T follicular helper cell (primary cell): Measurements from ENCODE around the gene SAMD1.

Source experiments
- DNase-seq: peaks from one replicate; pipeline ENCODE4 v3.0.0-alpha.2; 2020; ENCODE audit warnings: low read depth

The SAMD1 gene

DNA sequence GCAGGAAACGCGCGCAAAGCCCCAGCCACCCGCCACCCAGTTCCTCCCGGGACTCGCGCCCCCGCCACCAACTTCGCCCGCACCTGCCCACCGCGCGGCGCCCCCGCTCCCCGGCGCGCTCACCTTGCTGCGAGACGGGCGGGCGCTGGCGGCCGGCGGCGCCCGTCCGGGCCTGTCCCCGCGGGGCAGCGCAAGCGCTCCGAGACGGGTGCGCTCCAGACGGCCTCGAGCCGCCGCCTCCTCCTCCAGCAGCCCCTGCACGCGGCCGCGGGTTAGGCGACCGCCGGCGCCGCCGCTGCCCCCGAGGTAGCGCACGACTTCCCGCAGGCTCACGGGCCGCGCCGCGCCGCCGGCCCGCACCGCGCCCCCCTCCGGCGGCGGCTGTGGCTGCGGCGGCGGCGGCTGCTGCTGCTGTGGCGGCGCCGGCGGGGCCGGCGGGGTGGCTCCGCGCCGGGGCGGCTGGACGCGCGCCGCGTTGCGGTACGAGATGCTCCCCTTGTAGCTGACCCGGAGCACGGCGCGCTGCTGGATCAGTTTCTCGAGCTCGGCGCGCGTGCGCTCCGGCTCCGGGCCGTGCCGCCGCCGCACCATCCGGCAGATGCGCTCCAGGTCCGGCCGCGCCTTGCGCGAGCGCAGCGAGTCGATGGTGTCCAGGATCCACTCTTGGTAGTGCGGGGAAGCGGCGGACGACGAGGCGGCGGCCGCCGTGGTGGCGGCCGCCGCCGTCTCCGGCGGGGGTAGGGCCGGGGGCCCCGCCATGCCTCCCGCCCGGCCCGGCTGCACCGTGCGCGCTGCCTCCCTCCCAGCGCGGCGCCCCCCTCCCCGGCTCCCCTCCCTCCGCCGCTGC lies 666 bp downstream of the SAMD1 start:
- peak; percentile 38 for DNase-seq

GRCh38 chr19:14089412-14089661 lies 1.2 kb downstream of the SAMD1 start:
- DNase-seq = no peak

DNA sequence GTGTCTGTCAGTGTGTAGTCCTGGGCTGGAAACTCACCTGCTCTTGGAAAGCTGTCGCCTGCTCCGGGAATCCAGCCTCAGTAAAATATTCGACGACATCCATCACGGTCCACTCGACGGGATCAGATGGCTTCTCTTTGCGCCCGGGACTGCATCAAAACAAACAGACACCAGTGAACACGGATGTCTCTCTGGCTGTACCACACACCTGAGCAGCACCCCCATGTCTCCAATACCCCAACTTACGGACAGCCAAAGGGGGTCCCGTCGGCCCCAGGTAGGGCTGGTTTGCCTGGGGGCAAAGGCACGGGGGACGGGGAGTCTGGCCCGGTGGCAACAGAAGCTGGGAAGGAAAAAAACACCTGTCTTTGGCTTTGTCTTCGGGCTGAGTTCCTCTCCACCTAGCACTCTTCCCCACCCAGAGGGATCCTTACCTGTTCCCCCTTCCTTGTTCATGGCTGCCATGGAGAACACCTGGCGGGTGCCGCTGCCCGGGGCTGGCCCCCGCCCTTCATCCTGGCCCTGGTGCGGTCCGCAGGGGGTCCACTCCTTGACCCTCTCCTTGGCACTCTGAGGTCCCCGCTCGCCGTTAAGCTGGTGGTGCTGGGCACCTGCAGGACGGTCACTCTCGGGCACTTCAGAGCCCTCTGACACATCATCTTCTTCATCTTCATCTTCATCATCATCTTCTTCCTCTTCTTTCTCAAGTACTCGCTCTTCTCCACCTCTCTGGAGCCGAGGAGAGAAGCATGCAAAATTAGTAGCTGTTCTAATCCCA lies 1.7 kb downstream of the SAMD1 start:
- no peak for DNase-seq

DNA sequence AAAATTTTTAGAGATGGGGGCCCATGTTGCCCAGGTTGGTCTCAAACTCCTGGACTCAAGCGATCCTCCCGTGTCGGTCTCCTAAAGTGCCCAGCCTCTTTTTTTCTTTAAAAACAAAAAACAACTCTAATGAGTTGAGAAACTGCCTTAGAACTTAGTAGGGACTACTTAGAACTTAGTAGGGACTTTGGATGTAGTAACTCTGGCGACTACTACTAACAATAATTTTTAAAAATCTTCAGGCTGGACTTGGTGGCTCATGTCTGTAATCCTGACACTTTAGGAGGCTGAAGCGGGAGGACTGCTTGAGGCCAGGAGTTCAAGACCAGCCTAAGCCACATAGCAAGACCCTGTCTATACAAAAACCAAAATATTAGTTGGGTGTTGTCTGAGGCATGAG lies 4.5 kb downstream of the SAMD1 start:
- DNase-seq = no peak

GRCh38 chr19:14085309-14085995 lies 5.1 kb downstream of the SAMD1 start, which contains the start of gene C19orf67:
Gene C19orf67, minus strand, starts transcription at chr19:14085783. Its CDS starts 156 bp downstream, at chr19:14085627.
- DNase-seq = no peak

DNA sequence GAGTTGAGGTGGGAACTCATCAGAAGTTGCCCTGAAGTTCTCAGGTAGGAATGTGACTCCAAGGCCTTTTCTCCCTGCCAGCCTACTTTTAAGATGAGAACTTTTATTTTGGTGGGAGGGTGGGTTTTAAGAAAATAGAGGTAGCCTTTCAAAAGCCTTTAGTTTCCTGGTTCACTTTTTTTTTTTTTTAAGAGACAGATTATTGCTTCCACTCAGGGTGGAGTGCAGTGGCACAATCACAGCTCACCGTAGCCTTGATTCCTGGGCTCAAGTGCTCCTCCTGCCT lies 7.9 kb downstream of the SAMD1 start:
- DNase-seq = no peak

- DNase-seq = no peak
Measured at GRCh38 chr19:14081797-14082674, 8.5 kb downstream of the SAMD1 start.

DNA sequence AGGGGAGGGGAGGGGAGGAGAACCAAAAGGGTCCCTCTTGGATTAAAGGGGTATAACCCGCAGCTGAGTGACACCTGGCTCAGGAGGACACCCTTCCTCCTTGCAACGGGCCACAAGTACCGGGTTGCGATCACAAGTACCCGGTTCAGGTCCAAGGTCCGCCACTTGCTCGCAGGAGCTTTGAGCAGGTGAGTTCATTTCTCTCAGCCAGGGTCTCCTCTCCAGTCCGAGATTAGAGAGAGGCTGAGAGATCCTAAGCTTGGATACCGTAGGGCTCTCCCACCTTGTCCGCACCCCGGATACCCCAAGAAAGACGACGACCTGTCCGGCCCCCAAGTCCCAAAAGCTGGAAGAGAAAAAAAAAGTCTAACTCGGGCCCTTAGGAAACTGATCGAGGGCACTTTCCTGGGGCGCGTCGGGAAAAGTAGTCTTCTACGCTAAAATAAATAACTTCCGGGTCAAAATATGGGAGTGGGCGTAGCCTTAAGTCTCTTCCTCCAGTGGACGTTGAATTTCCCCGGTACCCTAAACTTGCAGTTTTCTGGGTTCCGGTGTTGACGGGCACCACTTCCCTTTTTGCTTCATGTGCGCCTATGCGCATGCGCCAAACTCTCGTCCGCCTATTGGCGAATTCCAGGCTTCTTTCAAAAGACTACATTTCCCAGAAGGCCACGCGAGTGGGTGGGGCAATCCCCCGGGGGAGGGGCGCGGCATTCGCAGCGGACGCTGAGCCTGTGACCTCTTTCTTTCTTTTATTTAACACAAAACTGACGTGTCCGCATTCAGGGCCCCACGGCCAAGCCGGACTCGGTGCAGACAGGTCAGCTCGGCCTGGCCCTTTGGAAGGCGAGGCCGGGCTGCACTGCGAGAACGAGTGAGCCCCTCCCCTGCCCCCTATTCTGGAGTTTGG lies 9.4 kb downstream of the SAMD1 start:
- peak; percentile 99 for DNase-seq

DNA sequence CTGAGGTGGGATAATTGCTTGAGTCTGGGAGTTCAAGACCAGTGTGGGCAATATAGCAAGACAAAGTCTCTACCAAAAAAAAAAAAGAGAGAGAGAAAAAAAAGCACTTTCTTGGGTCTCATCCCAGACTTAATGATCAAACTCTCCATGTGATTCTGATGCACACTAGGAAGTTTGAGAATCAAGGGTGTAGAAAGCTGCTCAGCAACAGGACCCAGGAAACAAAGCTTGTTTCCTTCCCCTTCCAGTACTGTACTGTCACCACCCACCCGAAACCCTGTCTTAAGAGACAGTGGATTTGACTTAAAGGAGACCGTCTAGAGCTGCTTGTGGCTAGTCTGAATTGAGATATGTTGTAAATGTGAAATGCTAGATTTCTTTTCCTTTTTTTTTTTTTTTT lies 12.1 kb downstream of the SAMD1 start:
- no peak for DNase-seq

GRCh38 chr19:14073925-14074838 lies 16.4 kb downstream of the SAMD1 start:
- no peak for DNase-seq

DNA sequence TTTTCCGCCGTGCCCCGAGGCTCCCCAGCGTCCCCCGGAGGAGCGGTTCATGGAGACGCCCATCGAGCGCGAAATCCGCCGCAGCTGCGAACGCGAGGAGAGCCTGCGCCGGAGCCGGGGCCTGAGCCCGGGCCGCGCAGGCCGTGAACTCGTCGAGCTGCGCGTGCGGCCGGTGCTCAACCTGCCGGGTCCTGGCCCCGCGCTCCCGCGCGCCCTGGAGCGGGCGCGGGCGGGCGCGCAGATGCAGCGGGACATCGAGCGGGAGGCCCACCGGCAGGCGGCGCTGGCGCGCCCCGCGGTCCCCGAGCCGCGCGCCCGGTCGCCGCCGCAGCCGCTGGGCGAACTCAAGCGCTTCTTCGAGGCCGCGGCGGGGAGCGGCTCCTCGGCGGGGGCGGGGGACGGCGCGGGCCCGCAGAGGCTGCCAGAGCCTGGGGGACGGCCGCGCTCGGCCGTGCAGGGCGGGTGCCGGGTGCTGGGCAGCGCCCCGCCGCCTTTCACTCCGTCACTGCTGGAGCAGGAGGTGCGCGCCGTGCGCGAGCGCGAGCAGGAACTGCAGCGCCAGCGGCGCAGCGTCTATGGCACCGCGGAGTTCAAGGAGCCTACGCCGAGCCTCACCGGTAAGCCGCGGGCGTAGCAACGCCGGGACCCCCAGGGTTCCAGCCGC lies 17.2 kb downstream of the SAMD1 start:
- DNase-seq = peak; percentile 59

DNA sequence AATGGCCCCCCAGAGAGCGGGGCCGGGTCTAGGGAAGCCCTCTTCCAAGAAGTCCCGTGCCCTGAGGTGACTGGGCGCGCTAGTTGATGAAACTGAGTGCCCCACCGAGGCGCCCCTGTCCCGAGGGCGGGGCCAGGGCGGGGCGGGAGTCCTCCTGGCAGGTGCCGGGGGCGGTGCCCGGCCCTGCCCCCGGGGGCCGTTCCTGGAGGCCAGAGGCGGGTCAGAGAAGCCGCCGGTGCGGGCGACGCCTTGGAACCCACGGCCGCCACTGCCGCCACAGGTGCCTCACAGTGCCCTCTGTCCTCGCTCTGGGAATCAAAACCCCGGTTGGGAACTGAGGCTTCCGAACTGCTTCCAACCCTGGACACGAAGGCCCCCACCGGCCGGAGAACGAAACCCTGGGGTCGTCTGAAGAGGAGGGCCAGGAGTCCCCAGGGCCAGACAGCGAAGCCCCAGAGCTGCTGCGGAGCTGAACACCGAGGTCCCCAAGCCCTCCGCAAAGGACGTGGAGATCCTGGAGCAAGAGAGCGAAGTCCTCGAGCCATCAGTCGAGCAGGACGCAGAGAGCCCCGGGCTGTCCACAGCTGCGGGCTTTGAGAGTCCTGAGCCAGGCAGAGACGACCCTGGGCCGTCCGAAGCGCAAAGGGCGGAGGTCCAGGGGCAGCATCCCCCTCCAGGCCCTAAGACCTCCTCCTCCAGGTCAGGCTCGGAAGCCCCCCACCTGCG lies 17.9 kb downstream of the SAMD1 start, which contains the start of gene MISP3:
Gene MISP3 (plus strand): TSS at position 252 of the 726 bp plus-strand sequence. CDS start 524 bp downstream, outside the sequence.
- DNase-seq = no peak

DNA sequence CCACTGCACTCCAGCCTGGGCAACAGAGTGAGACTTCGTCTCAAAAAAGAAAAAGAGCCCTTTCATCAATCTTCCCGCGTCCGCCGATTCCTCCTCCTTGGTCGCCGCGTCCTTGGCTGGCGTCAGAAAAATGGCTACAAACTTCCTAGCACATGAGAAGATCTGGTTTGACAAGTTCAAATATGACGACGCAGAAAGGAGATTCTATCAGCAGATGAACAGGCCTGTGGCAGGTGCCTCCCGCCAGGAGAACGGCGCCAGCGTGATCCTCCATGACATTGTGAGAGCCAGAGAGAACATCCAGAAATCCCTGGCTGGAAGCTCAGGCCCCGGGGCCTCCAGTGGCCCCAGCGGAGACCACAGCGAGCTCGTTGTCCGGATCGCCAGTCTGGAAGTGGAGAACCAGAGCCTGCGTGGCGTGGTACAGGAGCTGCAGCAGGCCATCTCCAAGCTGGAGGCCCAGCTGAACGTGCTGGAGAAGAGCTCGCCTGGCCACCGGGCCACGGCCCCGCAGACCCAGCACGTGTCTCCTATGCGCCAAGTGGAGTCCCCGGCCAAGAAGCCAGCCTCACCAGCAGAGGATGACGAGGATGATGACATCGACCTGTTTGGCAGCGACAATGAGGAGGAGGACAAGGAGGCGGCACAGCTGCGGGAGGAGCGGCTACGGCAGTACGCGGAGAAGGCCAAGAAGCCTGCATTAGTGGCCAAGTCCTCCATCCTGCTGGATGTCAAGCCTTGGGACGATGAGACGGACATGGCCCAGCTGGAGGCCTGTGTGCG lies 20.1 kb downstream of the SAMD1 start:
- DNase-seq = no peak

DNA sequence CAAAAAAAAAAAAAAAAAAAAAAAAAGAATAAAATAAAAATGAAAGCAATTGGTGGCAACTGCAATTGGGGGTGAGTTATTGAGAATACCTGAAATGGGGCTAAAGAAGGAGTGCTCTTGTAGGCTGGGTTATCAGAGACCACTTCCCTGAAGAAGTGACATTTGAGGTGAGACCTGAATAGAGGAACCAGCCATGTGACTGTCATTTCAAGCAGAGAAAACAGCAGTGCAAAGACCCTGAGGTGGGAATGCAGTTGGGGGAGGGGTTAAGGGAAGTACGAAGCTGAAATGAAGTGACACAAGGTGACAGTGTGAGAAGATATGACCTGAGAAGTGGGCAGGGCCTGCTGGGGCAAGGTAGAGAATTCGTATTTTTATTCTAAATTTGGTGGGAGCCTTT lies 24.4 kb downstream of the SAMD1 start:
- DNase-seq = no peak

- no peak for DNase-seq
Measured at GRCh38 chr19:14063105-14063504, 27.4 kb downstream of the SAMD1 start.

DNA sequence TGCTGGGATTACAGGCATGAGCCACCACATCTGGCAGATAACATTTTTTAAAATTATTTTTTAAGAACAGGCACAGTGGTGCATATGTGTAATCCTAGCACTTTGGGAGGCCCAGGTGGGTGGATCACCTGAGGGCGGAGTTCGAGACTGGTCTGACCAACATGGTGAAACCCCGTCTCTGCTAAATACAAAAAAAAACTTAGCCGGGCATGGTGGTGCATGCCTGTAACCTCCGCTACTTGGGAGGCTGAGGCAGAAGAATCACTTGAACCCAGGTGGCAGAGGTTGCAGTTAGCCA lies 28.0 kb downstream of the SAMD1 start:
- DNase-seq = no peak

- DNase-seq = no peak
Measured at GRCh38 chr19:14061751-14062557, 28.6 kb downstream of the SAMD1 start, which contains the start of gene PALM3. Gene PALM3, minus strand, starts transcription at chr19:14062076. Its CDS starts 96 bp downstream, at chr19:14061980.
